ENCODE results near the gene TENM4.

TENM4 gene

GRCh38 chr11:79484872-79485271, 44.0 kb upstream of the TENM4 start:
- Histone ChIP-seq H3K4me3 (ENCODE audit: low read depth, low read length) (no peak overlapping the region), H3K36me3 (replicated peaks) (no peaks in the 10 kb centered on the region), H3K27ac (no peak overlapping the region), H3K27me3 (replicated peaks) (no peaks in the 10 kb centered on the region)
- no peak for DNase-seq
- in situ Hi-C loops (cut with HindIII; ENCODE audit: low pct_ligation_motif_present, low sequenced_read_pairs): no loop called here
- TF ChIP-seq CTCF (IDR thresholded peaks at IDR 0.05; ENCODE audit: low read depth, low read length, missing control alignments): no peak

GRCh38 chr11:79482800-79483199, 42.0 kb upstream of the TENM4 start:
- H3K27me3 ChIP-seq (replicated peaks): no peaks in the 10 kb centered on the region
- H3K36me3 ChIP-seq (replicated peaks): no peaks in the 10 kb centered on the region
- DNase-seq: no peak
- H3K27ac ChIP-seq: no peak overlapping the region
- no peak for TF ChIP-seq CTCF (IDR thresholded peaks at IDR 0.05; ENCODE audit: low read depth, low read length, missing control alignments)
- in situ Hi-C loops (cut with HindIII; ENCODE audit: low pct_ligation_motif_present, low sequenced_read_pairs): no loop called here
- no peak overlapping the region for H3K4me3 ChIP-seq (ENCODE audit: low read depth, low read length)

GRCh38 chr11:79481795-79482194, 41.0 kb upstream of the TENM4 start:
- Histone ChIP-seq H3K27me3 (replicated peaks) (no peaks in the 10 kb centered on the region), H3K4me3 (ENCODE audit: low read depth, low read length) (no peak overlapping the region), H3K27ac (no peak overlapping the region), H3K36me3 (replicated peaks) (no peaks in the 10 kb centered on the region)
- TF ChIP-seq CTCF (IDR thresholded peaks at IDR 0.05; ENCODE audit: low read depth, low read length, missing control alignments): no peak
- in situ Hi-C loops (cut with HindIII; ENCODE audit: low pct_ligation_motif_present, low sequenced_read_pairs): no loop called here
- DNase-seq: no peak

- no peak overlapping the region for H3K4me3 ChIP-seq (ENCODE audit: low read depth, low read length)
- TF ChIP-seq CTCF (IDR thresholded peaks at IDR 0.05; ENCODE audit: low read depth, low read length, missing control alignments): no peak
- in situ Hi-C loops (cut with HindIII; ENCODE audit: low pct_ligation_motif_present, low sequenced_read_pairs): no loop called here
- DNase-seq: no peak
- H3K27ac ChIP-seq: no peak overlapping the region
- H3K27me3 ChIP-seq (replicated peaks): no peaks in the 10 kb centered on the region
- no peaks in the 10 kb centered on the region for H3K36me3 ChIP-seq (replicated peaks)
These were observed 40.0 kb upstream of the TENM4 start for GRCh38 chr11:79480864-79481263.

- in situ Hi-C loops (cut with HindIII; ENCODE audit: low pct_ligation_motif_present, low sequenced_read_pairs): no loop called here
- no peak for DNase-seq
- no peaks in the 10 kb centered on the region for H3K27me3 ChIP-seq (replicated peaks)
- no peak for TF ChIP-seq CTCF (IDR thresholded peaks at IDR 0.05; ENCODE audit: low read depth, low read length, missing control alignments)
- no peak overlapping the region for H3K27ac ChIP-seq
- no peaks in the 10 kb centered on the region for H3K36me3 ChIP-seq (replicated peaks)
- no peak overlapping the region for H3K4me3 ChIP-seq (ENCODE audit: low read depth, low read length)
These were observed 32.1 kb upstream of the TENM4 start for GRCh38 chr11:79472819-79473529.

Data from brain microvascular endothelial cell (primary cell).